Karpas-422 (cell line): ENCODE measurements around the gene MTREX. TPM values are rescaled to one million over a fixed set of nuclear protein-coding genes. Genes with fewer than 3 reads are reported as not detected.

Experiments
- DNase-seq: peaks from one replicate; pipeline ENCODE4 v3.0.0-alpha.2; 2015
- H2AFZ ChIP-seq: fragments of 200-600 bp; sonication (generic); 2 replicates; pipeline ENCODE4 v1.6.1; 2014; ENCODE audit warnings: antibody characterized with exemption, low read length, mixed read lengths
- H3K27ac ChIP-seq: fragments of 200-600 bp; sonication (generic); 2 replicates; pipeline ENCODE4 v1.5.1; 2014; ENCODE audit warnings: mild to moderate bottlenecking, low read length, moderate library complexity
- H3K27me3 ChIP-seq: fragments of 200-600 bp; sonication (generic); 2 replicates; pipeline ENCODE4 v1.6.1; 2014; ENCODE audit warnings: low read length, mixed read lengths
- H3K36me3 ChIP-seq: fragments of 200-600 bp; sonication (generic); 2 replicates; pipeline ENCODE4 v1.6.1; 2014; ENCODE audit warnings: low read length, mixed read lengths; ENCODE audit not compliant: insufficient read depth
- H3K4me1 ChIP-seq: fragments of 200-600 bp; sonication (generic); 2 replicates; pipeline ENCODE4 v1.6.1; 2014; ENCODE audit warnings: mild to moderate bottlenecking, low read length, mixed read lengths
- H3K4me2 ChIP-seq: fragments of 200-600 bp; sonication (generic); 2 replicates; pipeline ENCODE4 v1.6.1; 2014; ENCODE audit warnings: low read length, low read depth, mild to moderate bottlenecking; ENCODE audit not compliant: poor library complexity, severe bottlenecking
- H3K4me3 ChIP-seq: fragments of 200-600 bp; sonication (generic); 2 replicates; pipeline ENCODE4 v1.5.1; 2014; ENCODE audit warnings: mild to moderate bottlenecking, antibody characterized with exemption, low read length, mixed read lengths
- H3K79me2 ChIP-seq: fragments of 200-600 bp; sonication (generic); 2 replicates; pipeline ENCODE4 v1.6.1; 2014; ENCODE audit warnings: mild to moderate bottlenecking, low read length, mixed read lengths
- H3K9ac ChIP-seq: fragments of 200-600 bp; sonication (generic); 2 replicates; pipeline ENCODE4 v1.6.0; 2014; ENCODE audit warnings: low read length
- H3K9me2 ChIP-seq: fragments of 200-600 bp; sonication (generic), shearing (Covaris generic); replicated peaks from 2 replicates; pipeline ENCODE4 v1.6.0; 2014; ENCODE audit warnings: mild to moderate bottlenecking, low read length, moderate library complexity; ENCODE audit not compliant: insufficient read depth
- H3K9me3 ChIP-seq: fragments of 300-700, 200-600 bp; sonication (generic); 2 replicates; pipeline ENCODE4 v1.6.1; 2014; ENCODE audit warnings: low read length, mixed read lengths
- H4K20me1 ChIP-seq: fragments of 200-600 bp; sonication (generic); 2 replicates; pipeline ENCODE4 v1.6.1; 2014; ENCODE audit warnings: mild to moderate bottlenecking, antibody characterized with exemption, low read length, low read depth; ENCODE audit not compliant: insufficient read depth
- total RNA-seq: library from RNA; depleted of rRNA; stranded (reverse); fragments of >200 nt; shearing (Covaris generic); gene quantifications from 2 replicates; pipeline ENCODE4 v1.2.3, GENCODE V29; 2014; ENCODE audit warnings: low replicate concordance

MTREX gene
- total RNA-seq, 1 experiment from 2014 or later = 79.9 TPM

DNA sequence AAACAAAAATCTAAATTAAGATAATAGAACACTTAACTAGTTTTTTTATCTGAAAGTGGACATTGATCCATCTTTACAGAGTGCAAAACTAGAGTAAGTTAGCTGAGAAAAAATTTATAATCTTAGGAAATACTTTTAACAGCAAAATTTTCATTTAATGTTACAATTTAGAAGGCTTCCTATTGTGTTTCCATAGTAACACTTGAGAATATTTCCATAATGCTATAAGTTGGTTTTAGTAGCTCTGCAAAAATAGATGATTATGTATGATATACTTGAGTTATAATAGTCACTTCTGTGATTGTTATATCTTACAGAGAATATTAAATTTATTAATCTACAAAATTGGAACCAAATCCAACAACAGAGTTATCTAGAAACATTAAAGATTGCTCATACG lies 78.6 kb downstream of the MTREX start:
- DNase-seq = no peak
- H3K27ac ChIP-seq = no peak overlapping the region
- no peaks in the 10 kb centered on the region for H4K20me1 ChIP-seq
- no peaks in the 10 kb centered on the region for H3K4me1 ChIP-seq
- no peak overlapping the region for H3K9ac ChIP-seq
- H3K9me3 ChIP-seq = no peaks in the 10 kb centered on the region
- H3K79me2 ChIP-seq = peaks cover 46% of the 10 kb centered on the region
- no peak overlapping the region for H3K4me3 ChIP-seq
- no peak overlapping the region for H3K4me2 ChIP-seq
- peaks cover 77% of the 10 kb centered on the region for H3K36me3 ChIP-seq
- H3K9me2 ChIP-seq = no peaks in the 10 kb centered on the region
- no peaks in the 10 kb centered on the region for H3K27me3 ChIP-seq
- no peak overlapping the region for H2AFZ ChIP-seq

GRCh38 chr5:55387865-55388264 lies 80.1 kb downstream of the MTREX start:
- Histone ChIP-seq H3K9me3 (no peaks in the 10 kb centered on the region), H3K36me3 (peaks cover 81% of the 10 kb centered on the region), H2AFZ (no peak overlapping the region)

GRCh38 chr5:55391707-55392106 lies 83.9 kb downstream of the MTREX start:
- Histone ChIP-seq H3K9me2 (no peaks in the 10 kb centered on the region), H2AFZ (no peak overlapping the region), H3K27ac (no peak overlapping the region), H3K27me3 (no peaks in the 10 kb centered on the region), H3K4me2 (no peak overlapping the region), H3K4me1 (no peaks in the 10 kb centered on the region), H3K9me3 (no peaks in the 10 kb centered on the region), H3K36me3 (peaks cover 75% of the 10 kb centered on the region), H4K20me1 (no peaks in the 10 kb centered on the region), H3K9ac (no peak overlapping the region), H3K79me2 (peaks cover 27% of the 10 kb centered on the region; the same call in 1 of the 2 replicates), H3K4me3 (no peak overlapping the region)
- DNase-seq = no peak

More at GRCh38 chr5:55387865-55388264, 80.1 kb downstream of the MTREX start:
- Histone ChIP-seq H3K79me2 (peaks cover 41% of the 10 kb centered on the region), H3K27ac (no peak overlapping the region), H3K9me2 (no peaks in the 10 kb centered on the region), H4K20me1 (no peaks in the 10 kb centered on the region), H3K4me1 (no peaks in the 10 kb centered on the region), H3K4me2 (no peak overlapping the region), H3K27me3 (no peaks in the 10 kb centered on the region), H3K4me3 (no peak overlapping the region), H3K9ac (no peak overlapping the region)
- no peak for DNase-seq

GRCh38 chr5:55392669-55393068 lies 84.9 kb downstream of the MTREX start:
- Histone ChIP-seq H3K4me2 (no peak overlapping the region), H4K20me1 (no peaks in the 10 kb centered on the region), H3K79me2 (peaks cover 23% of the 10 kb centered on the region; the same call in 1 of the 2 replicates), H3K36me3 (peaks cover 65% of the 10 kb centered on the region), H3K27ac (no peak overlapping the region), H3K9ac (no peak overlapping the region), H3K9me3 (no peaks in the 10 kb centered on the region), H3K4me3 (no peak overlapping the region), H3K27me3 (no peaks in the 10 kb centered on the region), H3K4me1 (no peaks in the 10 kb centered on the region), H2AFZ (no peak overlapping the region), H3K9me2 (no peaks in the 10 kb centered on the region)
- no peak for DNase-seq

- Histone ChIP-seq H3K4me2 (no peak overlapping the region), H4K20me1 (no peaks in the 10 kb centered on the region), H3K9ac (no peak overlapping the region), H3K79me2 (peaks cover 27% of the 10 kb centered on the region; the same call in 1 of the 2 replicates), H3K4me1 (no peaks in the 10 kb centered on the region), H3K9me2 (no peaks in the 10 kb centered on the region), H3K4me3 (no peak overlapping the region), H3K27ac (no peak overlapping the region), H3K36me3 (peaks cover 56% of the 10 kb centered on the region), H2AFZ (no peak overlapping the region), H3K27me3 (no peaks in the 10 kb centered on the region), H3K9me3 (no peaks in the 10 kb centered on the region)
- no peak for DNase-seq
Measured at GRCh38 chr5:55393501-55394175, 85.8 kb downstream of the MTREX start.

DNA sequence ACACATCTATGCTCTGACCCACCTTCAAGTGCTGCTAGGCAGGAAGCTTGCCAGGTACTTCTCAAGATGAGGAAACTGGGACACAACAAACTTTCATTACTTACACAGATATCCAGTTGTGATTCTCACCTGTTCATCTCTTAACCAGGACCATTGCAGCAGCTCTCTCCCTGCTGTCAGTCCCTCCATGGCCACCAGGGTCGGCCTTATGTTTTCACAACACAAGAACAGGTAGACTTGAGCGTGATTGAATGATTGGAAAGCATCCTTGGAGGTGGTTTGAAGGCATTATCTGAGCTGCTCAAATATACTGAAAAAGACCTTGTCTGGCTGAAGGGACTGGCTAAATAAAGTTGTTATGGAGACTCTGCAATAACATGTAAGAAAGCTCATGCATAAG lies 94.4 kb downstream of the MTREX start:
- Histone ChIP-seq H3K27me3 (no peaks in the 10 kb centered on the region), H3K27ac (no peak overlapping the region), H3K4me2 (no peak overlapping the region), H2AFZ (no peak overlapping the region), H3K9ac (no peak overlapping the region), H3K79me2 (peaks cover 18% of the 10 kb centered on the region), H3K9me3 (no peaks in the 10 kb centered on the region), H3K4me3 (no peak overlapping the region), H3K4me1 (no peaks in the 10 kb centered on the region), H3K9me2 (no peaks in the 10 kb centered on the region), H4K20me1 (no peaks in the 10 kb centered on the region), H3K36me3 (peaks cover 35% of the 10 kb centered on the region; the same call in 1 of the 2 replicates)
- peak; percentile 53 for DNase-seq

- no peaks in the 10 kb centered on the region for H3K4me1 ChIP-seq
- no peak overlapping the region for H3K9ac ChIP-seq
- peaks cover 19% of the 10 kb centered on the region for H3K79me2 ChIP-seq
- H3K27ac ChIP-seq = no peak overlapping the region
- H3K4me2 ChIP-seq = no peak overlapping the region
- no peak for DNase-seq
- H4K20me1 ChIP-seq = no peaks in the 10 kb centered on the region
- no peaks in the 10 kb centered on the region for H3K27me3 ChIP-seq
- H3K36me3 ChIP-seq = peaks cover 41% of the 10 kb centered on the region; the same call in 1 of the 2 replicates
- no peaks in the 10 kb centered on the region for H3K9me2 ChIP-seq
- no peak overlapping the region for H3K4me3 ChIP-seq
- no peak overlapping the region for H2AFZ ChIP-seq
- H3K9me3 ChIP-seq = no peaks in the 10 kb centered on the region
Measured at GRCh38 chr5:55406292-55406691, 98.5 kb downstream of the MTREX start.

DNA sequence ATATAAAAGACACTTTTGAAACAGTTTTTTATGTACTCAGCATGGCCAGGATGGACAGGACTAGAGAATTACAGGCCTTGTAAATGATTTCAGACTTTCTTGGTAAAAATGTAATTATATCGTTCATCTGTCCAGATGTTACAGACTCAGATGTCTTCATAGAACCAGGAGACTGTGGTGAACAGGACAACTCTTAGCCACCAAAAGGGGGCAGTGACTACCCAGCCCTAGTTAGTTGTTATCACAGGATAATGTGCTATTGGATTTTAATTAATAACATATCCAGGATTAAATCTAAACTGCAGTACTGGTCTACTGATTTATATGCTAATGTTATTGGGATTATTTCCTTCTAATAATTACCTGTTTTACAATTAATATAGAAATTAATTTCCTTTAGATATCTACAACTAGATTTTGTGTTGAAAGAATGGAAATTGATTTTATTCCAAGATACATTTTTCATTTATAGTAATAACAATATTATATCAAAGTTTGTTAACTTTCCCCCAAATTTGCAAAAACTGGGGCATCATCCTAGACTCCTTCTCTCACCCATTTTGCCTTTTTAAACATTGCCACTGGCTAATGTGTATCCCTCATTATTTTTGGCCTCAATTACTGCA lies 99.4 kb downstream of the MTREX start:
- no peak overlapping the region for H3K27ac ChIP-seq
- no peak overlapping the region for H3K4me2 ChIP-seq
- DNase-seq = no peak
- no peak overlapping the region for H2AFZ ChIP-seq
- H3K4me1 ChIP-seq = no peaks in the 10 kb centered on the region
- no peak overlapping the region for H3K4me3 ChIP-seq
- no peaks in the 10 kb centered on the region for H3K9me2 ChIP-seq
- no peaks in the 10 kb centered on the region for H3K27me3 ChIP-seq
- H4K20me1 ChIP-seq = no peaks in the 10 kb centered on the region
- H3K9me3 ChIP-seq = no peaks in the 10 kb centered on the region
- peaks cover 45% of the 10 kb centered on the region; the same call in 1 of the 2 replicates for H3K36me3 ChIP-seq
- no peak overlapping the region for H3K9ac ChIP-seq
- peaks cover 18% of the 10 kb centered on the region for H3K79me2 ChIP-seq
